Upper lobe of left lung (tissue), 6 donors: ENCODE data around the gene LHX3. TPM values are rescaled to one million over a fixed set of nuclear protein-coding genes. Genes with fewer than 3 reads are reported as not detected.

ENCODE experiments used
- ATAC-seq, 2 donors: fragments of 200-7000 bp; cut with Tn5 transposase; one replicate each; pipeline ENCODE4 v1.9.1; 2022; ENCODE audit warnings: mild to moderate bottlenecking in 2 of 2, moderate library complexity in 2 of 2; ENCODE audit not compliant: low FRiP score in 2 of 2
- DNase-seq, 2 donors: peaks; one replicate each; pipeline ENCODE4 v3.0.0-alpha.2; 2019 to 2020
- H3K27ac ChIP-seq, 4 donors: fragments of 200-600 bp; sonication (generic); one replicate each; pipeline ENCODE4 v1.5.1; 2016 to 2019
- H3K27me3 ChIP-seq, 4 donors: fragments of 200-600 bp; sonication (generic); one replicate each; pipeline ENCODE4 v1.5.1; 2017 to 2019
- H3K36me3 ChIP-seq, 4 donors: fragments of 200-600 bp; sonication (generic); one replicate each; pipeline ENCODE4 v1.5.1; 2016 to 2019
- H3K4me1 ChIP-seq, 4 donors: fragments of 200-600 bp; sonication (generic); one replicate each; pipeline ENCODE4 v1.5.1; 2018 to 2019
- H3K4me3 ChIP-seq, 4 donors: fragments of 200-600 bp; sonication (generic); one replicate each; pipeline ENCODE4 v1.5.1; 2017 to 2019; ENCODE audit warnings: mild to moderate bottlenecking in 2 of 4, moderate library complexity in 1 of 4
- H3K9me3 ChIP-seq, 4 donors: fragments of 200-600 bp; sonication (generic); one replicate each; pipeline ENCODE4 v1.5.1; 2018 to 2019
- EP300 ChIP-seq, 4 donors: sonication (generic); formaldehyde crosslinking; IDR thresholded peaks; one replicate each; pipeline ENCODE4 v1.5.1; 2017; ENCODE audit warnings: antibody characterized with exemption in 4 of 4, control low read depth in 2 of 4
- POLR2A ChIP-seq, 4 donors: fragments of 450-650 bp; IDR thresholded peaks; one replicate each; pipeline ENCODE4 v1.5.1; 2016 to 2017; ENCODE audit warnings: antibody characterized with exemption in 4 of 4, mild to moderate bottlenecking in 2 of 4
- POLR2AphosphoS5 ChIP-seq, 2 donors: sonication (generic); formaldehyde crosslinking; IDR thresholded peaks; one replicate each; pipeline ENCODE4 v1.5.1; 2017; ENCODE audit warnings: antibody characterized with exemption in 2 of 2
- WGBS, 2 donors: methylation state at CpG; one replicate each; pipeline ENCODE4 v1.1.5; 2017 to 2018; 5-methylcytosine and 5-hydroxymethylcytosine counted together
- total RNA-seq, 6 donors: library from RNA; depleted of rRNA in 4 of 6; stranded (reverse); fragments of >200 nt in 4 of 6; gene quantifications; one replicate each; pipeline versions ENCODE4 v1.1.0 to v1.2.1, GENCODE V29; 2016 to 2021
- TF ChIP-seq, protein P1 (sequence below), 6 experiments: fragments of 450-650 bp in 4 of 6; fragments of 200-600 bp in 2 of 6; sonication (generic) in 2 of 6; IDR thresholded peaks; one replicate each; pipeline ENCODE4 v1.5.1; 2016 to 2019; ENCODE audit warnings: antibody characterized with exemption in 6 of 6
- donor health status: DM: no; HTN: no; CAD: no; lungs with moderate emphysema.
- donor health status: DM: no; HTN: yes; CAD: no; lungs with severe emphysema.

Gene LHX3
- total RNA-seq, 6 donors from 2014 or later: 0.20 TPM; not detected in 5

DNA sequence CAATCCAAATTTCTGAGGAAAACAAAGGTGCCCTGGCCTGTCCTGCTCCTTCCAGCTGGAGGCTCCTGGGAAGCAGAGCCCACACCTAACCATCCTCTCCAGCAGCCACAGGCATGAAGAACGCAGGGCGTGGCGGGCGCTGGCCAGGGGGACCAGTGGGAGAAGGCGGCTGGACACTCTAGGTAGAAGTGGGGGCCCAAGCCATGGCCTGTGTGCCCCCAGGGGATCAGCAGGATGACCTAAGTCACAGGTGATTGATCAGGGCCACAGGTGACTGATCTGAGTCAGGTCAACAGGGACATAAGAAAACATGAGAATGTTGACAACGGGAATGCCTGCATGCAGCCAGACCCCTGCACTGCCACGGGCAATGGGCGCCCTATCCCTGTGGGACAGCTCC, 37.3 kb upstream of the LHX3 start:
- 83 to 85% methylated on average over 8 of the region's 8 CpGs for WGBS, 2 donors
- Histone ChIP-seq H3K36me3 (peaks cover 0 to 2% (median 0%) of the 10 kb centered on the region in 4 donors), H3K27ac (no peak overlapping the region), H3K27me3 (no peaks in the 10 kb centered on the region), H3K4me1 (peaks cover 12 to 36% (median 20%) of the 10 kb centered on the region in 4 donors), H3K4me3 (no peak overlapping the region), H3K9me3 (no peaks in the 10 kb centered on the region)
- ATAC-seq (no peak), DNase-seq (peak in 1 of 2 donors; percentile 77)
- TF ChIP-seq EP300 (IDR thresholded peaks at IDR 0.05) (no peak), POLR2A (IDR thresholded peaks at IDR 0.05) (no peak), POLR2AphosphoS5 (IDR thresholded peaks at IDR 0.05) (no peak)
- TF ChIP-seq, protein P1, sequence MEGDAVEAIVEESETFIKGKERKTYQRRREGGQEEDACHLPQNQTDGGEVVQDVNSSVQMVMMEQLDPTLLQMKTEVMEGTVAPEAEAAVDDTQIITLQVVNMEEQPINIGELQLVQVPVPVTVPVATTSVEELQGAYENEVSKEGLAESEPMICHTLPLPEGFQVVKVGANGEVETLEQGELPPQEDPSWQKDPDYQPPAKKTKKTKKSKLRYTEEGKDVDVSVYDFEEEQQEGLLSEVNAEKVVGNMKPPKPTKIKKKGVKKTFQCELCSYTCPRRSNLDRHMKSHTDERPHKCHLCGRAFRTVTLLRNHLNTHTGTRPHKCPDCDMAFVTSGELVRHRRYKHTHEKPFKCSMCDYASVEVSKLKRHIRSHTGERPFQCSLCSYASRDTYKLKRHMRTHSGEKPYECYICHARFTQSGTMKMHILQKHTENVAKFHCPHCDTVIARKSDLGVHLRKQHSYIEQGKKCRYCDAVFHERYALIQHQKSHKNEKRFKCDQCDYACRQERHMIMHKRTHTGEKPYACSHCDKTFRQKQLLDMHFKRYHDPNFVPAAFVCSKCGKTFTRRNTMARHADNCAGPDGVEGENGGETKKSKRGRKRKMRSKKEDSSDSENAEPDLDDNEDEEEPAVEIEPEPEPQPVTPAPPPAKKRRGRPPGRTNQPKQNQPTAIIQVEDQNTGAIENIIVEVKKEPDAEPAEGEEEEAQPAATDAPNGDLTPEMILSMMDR (IDR thresholded peaks at IDR 0.05): no peak

- Histone ChIP-seq H3K27ac (no peak overlapping the region), H3K4me1 (peaks cover 12 to 36% (median 20%) of the 10 kb centered on the region in 4 donors)
- no peak for TF ChIP-seq EP300 (IDR thresholded peaks at IDR 0.05)
- no peak for TF ChIP-seq POLR2AphosphoS5 (IDR thresholded peaks at IDR 0.05)
- TF ChIP-seq, protein P1 (IDR thresholded peaks at IDR 0.05): no peak
- no peak for TF ChIP-seq POLR2A (IDR thresholded peaks at IDR 0.05)
These were observed 36.6 kb upstream of the LHX3 start for GRCh38 chr9:136241542-136241941.

GRCh38 chr9:136240941-136241340, 36.0 kb upstream of the LHX3 start:
- no peak for TF ChIP-seq POLR2AphosphoS5 (IDR thresholded peaks at IDR 0.05)
- no peak for TF ChIP-seq EP300 (IDR thresholded peaks at IDR 0.05)
- TF ChIP-seq, protein P1 (IDR thresholded peaks at IDR 0.05): no peak
- no peak for TF ChIP-seq POLR2A (IDR thresholded peaks at IDR 0.05)
- peaks cover 12 to 30% (median 19%) of the 10 kb centered on the region in 4 donors for H3K4me1 ChIP-seq
- no peaks in the 10 kb centered on the region for H3K9me3 ChIP-seq
- peaks cover 0 to 15% (median 6%) of the 10 kb centered on the region in 4 donors for H3K36me3 ChIP-seq
- H3K27ac ChIP-seq: no peak overlapping the region
- no peak for ATAC-seq
- DNase-seq: peak in 1 of 2 donors; percentile 69
- H3K4me3 ChIP-seq: no peak overlapping the region
- H3K27me3 ChIP-seq: no peaks in the 10 kb centered on the region
- WGBS, 2 donors: 91 to 93% methylated on average over 14 to 19 of the region's 20 CpGs

More at GRCh38 chr9:136241542-136241941, 36.6 kb upstream of the LHX3 start:
- Histone ChIP-seq H3K9me3 (no peaks in the 10 kb centered on the region), H3K4me3 (no peak overlapping the region), H3K36me3 (peaks cover 0 to 9% (median 3%) of the 10 kb centered on the region in 4 donors), H3K27me3 (no peaks in the 10 kb centered on the region)
- ATAC-seq (no peak), DNase-seq (peak in 1 of 2 donors; percentile 45)
- 95 to 96% methylated on average over 11 to 13 of the region's 13 CpGs for WGBS, 2 donors

- no peak for ATAC-seq
- Histone ChIP-seq H3K4me3 (no peak overlapping the region), H3K27ac (no peak overlapping the region), H3K27me3 (no peaks in the 10 kb centered on the region), H3K36me3 (peaks cover 0 to 25% (median 10%) of the 10 kb centered on the region in 4 donors), H3K9me3 (no peaks in the 10 kb centered on the region), H3K4me1 (peaks cover 10 to 26% (median 17%) of the 10 kb centered on the region in 4 donors)
- DNase-seq: peak in 1 of 2 donors; percentile 29
- TF ChIP-seq POLR2AphosphoS5 (IDR thresholded peaks at IDR 0.05) (no peak), POLR2A (IDR thresholded peaks at IDR 0.05) (no peak), EP300 (IDR thresholded peaks at IDR 0.05) (no peak)
- TF ChIP-seq, protein P1 (IDR thresholded peaks at IDR 0.05): no peak
- 40 to 69% methylated on average over 2 of the region's 2 CpGs for WGBS, 2 donors
These were observed 35.0 kb upstream of the LHX3 start for GRCh38 chr9:136239983-136240330.
